ENCODE results near the gene EN2.

GRCh38 chr7:155509725-155510551 lies 52.0 kb downstream of the EN2 start:
- peak; percentile 20 for TF ChIP-seq EZH2phosphoT487 (IDR thresholded peaks at IDR 0.05; ENCODE audit: low read depth, severe bottlenecking, unreplicated experiment)
- TF ChIP-seq CTCF (IDR thresholded peaks at IDR 0.05; ENCODE audit: poor library complexity): peak; percentile 16
- peak; percentile 74 for TF ChIP-seq EZH2 (IDR thresholded peaks at IDR 0.05; ENCODE audit: borderline replicate concordance)

All from hepatocyte (in vitro differentiated cells).